GM08714 (cell line): ENCODE results near the gene LANCL2.
"Not testable (repeated sequence)": the region's sequence is repeated elsewhere in the genome, so short reads cannot be mapped to it uniquely, and the experiment has no call there.

ENCODE experiments used
- H3K4me3 ChIP-seq: fragments of 200-500 bp; sonication (Bioruptor generic); 2 replicates; pipeline ENCODE4 v1.5.1; 2014; ENCODE audit warnings: mild to moderate bottlenecking, low read length, inconsistent platforms
- ZNF274 ChIP-seq: IDR thresholded peaks from 2 replicates; pipeline ENCODE4 v1.6.1; 2012; ENCODE audit warnings: mild to moderate bottlenecking, low read depth, low read length

The LANCL2 gene

GRCh38 chr7:55348502-55348901 is 16.6 kb upstream of the LANCL2 start:
- no peak overlapping the region for H3K4me3 ChIP-seq
- no peak for TF ChIP-seq ZNF274

- H3K4me3 ChIP-seq: no peak overlapping the region
- no peak for TF ChIP-seq ZNF274
Observed at GRCh38 chr7:55349121-55349520, 16.0 kb upstream of the LANCL2 start.

GRCh38 chr7:55350281-55350680 is 14.9 kb upstream of the LANCL2 start:
- no peak overlapping the region for H3K4me3 ChIP-seq
- TF ChIP-seq ZNF274: no peak

- no peak for TF ChIP-seq ZNF274
- H3K4me3 ChIP-seq: no peak overlapping the region
Observed at GRCh38 chr7:55351263-55351662, 13.9 kb upstream of the LANCL2 start.

GRCh38 chr7:55352947-55353273 is 12.2 kb upstream of the LANCL2 start:
- not testable (repeated sequence) for H3K4me3 ChIP-seq

- H3K4me3 ChIP-seq: no peak overlapping the region
- TF ChIP-seq ZNF274: no peak
Observed at GRCh38 chr7:55360486-55360885, 4.7 kb upstream of the LANCL2 start.

GRCh38 chr7:55361560-55361959 is 3.6 kb upstream of the LANCL2 start:
- no peak for TF ChIP-seq ZNF274
- no peak overlapping the region for H3K4me3 ChIP-seq

GRCh38 chr7:55362927-55363326 is 2.2 kb upstream of the LANCL2 start:
- no peak for TF ChIP-seq ZNF274
- no peak overlapping the region for H3K4me3 ChIP-seq

- TF ChIP-seq ZNF274: no peak
- H3K4me3 ChIP-seq: no peak overlapping the region
Observed at GRCh38 chr7:55363386-55364170, 1.6 kb upstream of the LANCL2 start.

GRCh38 chr7:55365675-55366460 is 731 bp downstream of the LANCL2 start:
- peak overlapping the region; percentile 90 for H3K4me3 ChIP-seq

GRCh38 chr7:55366461-55367070 is 1.4 kb downstream of the LANCL2 start:
- peak overlapping the region; percentile 90 for H3K4me3 ChIP-seq
- no peak for TF ChIP-seq ZNF274

More at GRCh38 chr7:55365675-55366460, 731 bp downstream of the LANCL2 start:
- no peak for TF ChIP-seq ZNF274

- H3K4me3 ChIP-seq: peak overlapping the region; percentile 90
- no peak for TF ChIP-seq ZNF274
Observed at GRCh38 chr7:55367283-55367840, 2.2 kb downstream of the LANCL2 start.

GRCh38 chr7:55369427-55370400 is 4.6 kb downstream of the LANCL2 start:
- no peak for TF ChIP-seq ZNF274
- no peak overlapping the region for H3K4me3 ChIP-seq
